ENCODE data around the gene EIF3C.
"Not testable (repeated sequence)": the region's sequence is repeated elsewhere in the genome, so short reads cannot be mapped to it uniquely, and the experiment has no call there.

The EIF3C gene

GRCh38 chr16:28711220-28712083 lies at the start of gene EIF3C:
TSS of gene EIF3C (plus strand) at chr16:28711464. CDS start at chr16:28711687, 223 bp downstream.
- DNase-seq, result not testable (repeated sequence)

GRCh38 chr16:28666264-28666663 lies 45.0 kb upstream of the EIF3C start:
- not testable (repeated sequence) for DNase-seq

DNA sequence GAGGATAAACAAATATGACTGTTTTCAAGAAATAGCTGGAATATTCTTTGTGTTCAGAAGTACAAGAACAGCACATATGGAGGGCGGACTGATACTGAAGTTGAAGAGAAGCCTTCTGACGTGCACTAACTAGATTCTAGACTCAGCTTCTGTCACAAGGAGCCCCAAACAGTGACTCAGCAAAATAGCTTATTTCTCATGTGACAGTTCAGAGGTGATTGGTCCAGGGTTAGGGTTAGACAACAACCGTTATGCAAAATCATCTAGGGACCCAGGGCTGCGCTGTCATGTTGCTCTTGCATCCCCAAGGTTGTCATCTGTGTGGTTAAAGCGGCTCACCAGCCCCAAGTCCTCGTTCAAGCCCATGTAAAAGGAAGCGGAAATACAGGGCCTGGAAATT lies 43.8 kb upstream of the EIF3C start:
- not testable (repeated sequence) for DNase-seq

DNA sequence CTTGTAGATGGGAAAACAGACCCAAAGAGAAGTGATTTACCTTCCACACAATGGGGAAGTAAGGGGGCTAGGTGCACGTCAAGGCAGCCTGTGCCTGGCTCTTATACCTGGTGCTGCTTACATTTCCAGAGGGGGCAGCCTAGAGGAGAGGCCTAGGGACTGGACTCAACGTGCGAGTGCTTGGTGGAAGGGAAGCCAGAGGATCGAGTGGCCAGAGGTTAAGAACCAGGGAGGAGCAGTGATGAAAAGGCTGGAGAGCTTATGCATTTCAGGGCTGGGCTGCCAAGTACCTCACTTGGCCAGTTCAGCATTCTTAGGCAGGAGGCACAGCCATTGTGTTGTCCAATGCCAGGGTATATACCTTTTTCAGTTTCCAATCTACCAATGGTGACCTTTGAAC lies 43.1 kb upstream of the EIF3C start:
- DNase-seq, result not testable (repeated sequence)

GRCh38 chr16:28688327-28688952 lies 22.8 kb upstream of the EIF3C start:
- not testable (repeated sequence) for DNase-seq

DNA sequence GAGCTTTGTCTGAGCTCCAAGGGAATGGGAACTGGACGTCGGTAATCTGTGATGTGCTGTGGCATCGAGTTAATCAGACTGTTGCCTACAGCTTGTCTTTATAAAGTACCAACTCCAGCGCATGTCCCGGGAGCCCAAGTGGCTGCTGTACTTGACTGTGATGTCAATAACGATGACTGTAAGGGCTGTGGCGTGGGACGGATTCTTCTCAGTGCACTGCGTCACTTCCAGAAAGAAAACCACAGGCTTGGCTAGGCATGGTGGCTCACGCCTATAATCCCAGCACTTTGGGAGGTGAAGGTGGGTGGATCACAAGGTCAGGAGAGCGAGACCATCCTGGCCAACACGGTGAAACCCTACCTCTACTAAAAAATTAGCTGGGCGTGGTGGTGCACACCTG lies 21.8 kb upstream of the EIF3C start:
- DNase-seq, result not testable (repeated sequence)

GRCh38 chr16:28691722-28692121 lies 19.5 kb upstream of the EIF3C start:
- DNase-seq, result not testable (repeated sequence)

DNA sequence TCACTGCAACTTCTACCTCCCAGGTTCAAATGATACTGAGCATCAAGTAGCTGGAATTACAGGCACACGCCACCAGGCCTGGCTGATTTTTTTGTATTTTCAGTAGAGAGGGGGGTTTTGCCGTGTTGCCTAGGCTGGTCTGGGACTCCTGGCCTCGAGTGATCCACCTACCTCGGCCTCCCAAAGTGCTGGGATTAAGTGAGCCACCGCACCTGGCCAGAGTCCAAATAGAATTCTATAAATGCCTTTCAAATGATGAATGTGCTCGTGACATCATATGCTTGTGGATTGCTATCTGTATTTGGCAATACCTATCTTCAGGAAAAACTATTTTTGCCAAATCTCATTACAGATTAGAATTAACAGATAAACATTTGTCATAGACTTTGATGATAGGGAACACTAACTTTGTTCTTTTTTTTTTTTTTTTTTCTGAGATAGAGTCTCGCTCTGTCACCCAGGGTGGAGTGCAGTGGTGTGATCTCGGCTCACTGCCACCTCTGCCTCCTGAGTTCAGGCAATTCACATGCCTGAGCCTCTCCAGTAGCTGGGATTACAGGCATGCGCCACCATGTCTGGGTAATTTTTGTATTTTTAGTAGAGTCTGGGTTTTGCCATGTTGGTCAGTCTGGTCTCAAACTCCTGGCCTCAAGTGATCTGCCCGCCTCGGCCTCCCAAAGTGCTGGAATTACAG lies 17.9 kb upstream of the EIF3C start:
- DNase-seq, result not testable (repeated sequence)

- not testable (repeated sequence) for DNase-seq
These were observed 11.5 kb upstream of the EIF3C start for GRCh38 chr16:28699792-28700191.

- DNase-seq, result not testable (repeated sequence)
These were observed 10.9 kb upstream of the EIF3C start for GRCh38 chr16:28700349-28700748.

DNA sequence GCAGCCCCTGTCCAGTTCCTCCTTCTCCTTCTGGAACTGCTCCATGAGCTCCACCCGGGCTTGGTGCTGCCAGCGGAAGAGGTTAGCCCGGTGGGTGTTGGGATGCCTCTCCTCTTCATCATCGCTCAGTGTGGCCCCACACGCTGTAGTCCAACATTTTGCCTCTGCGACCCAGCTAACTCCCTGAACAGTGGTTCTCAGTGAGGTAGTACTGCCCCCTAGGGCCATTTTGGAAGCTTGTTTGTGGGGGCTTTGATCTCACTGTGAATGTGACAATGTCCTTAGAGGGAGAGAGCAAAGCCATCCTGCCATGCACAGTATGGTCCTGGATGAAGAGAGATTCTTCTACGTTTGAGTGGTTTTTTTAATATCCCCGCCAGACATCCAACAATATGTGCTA lies 9.9 kb upstream of the EIF3C start:
- DNase-seq, result not testable (repeated sequence)

DNA sequence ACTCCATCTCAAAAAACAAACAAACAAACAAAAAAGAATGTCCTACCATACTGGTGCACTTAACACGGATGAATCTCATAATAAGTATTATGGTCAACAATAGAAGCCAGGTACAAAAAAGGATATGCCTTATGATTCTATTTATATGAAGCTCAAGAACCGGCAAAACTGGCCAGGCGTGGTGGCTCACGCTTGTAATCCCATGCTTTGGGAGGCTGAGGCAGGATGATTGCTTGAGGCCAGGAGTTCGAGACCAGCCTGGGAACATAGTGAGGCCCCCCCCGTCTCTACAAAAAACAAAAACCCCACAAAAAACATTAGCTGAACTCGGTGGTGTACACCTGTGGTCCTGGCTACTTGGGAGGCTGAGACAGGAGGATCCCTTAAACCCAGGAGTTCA lies 7.0 kb upstream of the EIF3C start:
- not testable (repeated sequence) for DNase-seq

DNA sequence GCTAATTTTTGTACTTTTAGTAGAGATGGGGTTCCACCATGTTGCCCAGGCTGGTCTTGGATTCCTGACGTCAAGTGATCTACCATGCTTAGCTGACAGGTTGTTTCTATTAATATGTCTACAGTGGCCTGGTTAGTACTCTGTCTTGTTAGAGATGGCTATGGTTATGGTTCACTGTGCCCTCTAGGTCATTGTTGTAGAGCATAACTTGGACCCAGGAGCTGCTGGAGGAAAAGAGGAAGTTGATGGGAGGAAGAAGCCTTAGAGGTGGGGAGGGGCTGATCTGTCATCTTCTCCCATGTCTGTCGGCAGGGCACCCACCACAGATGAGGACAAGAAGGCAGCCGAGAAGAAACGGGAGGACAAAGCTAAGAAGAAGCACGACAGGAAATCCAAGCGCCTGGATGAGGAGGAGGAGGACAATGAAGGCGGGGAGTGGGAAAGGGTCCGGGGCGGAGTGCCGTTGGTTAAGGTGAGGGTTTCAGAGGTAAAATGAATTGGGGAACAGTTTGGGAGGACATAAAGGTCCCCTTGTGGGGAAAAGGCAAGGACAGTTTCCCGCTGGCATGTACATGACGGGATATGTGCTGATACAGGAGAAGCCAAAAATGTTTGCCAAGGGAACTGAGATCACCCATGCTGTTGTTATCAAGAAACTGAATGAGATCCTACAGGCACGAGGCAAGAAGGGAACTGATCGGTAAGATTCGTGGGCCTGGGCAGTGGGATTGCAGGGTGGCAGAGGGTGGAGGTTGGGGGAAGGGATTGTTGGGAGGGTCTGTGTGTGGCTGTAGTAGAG lies 11.8 kb downstream of the EIF3C start:
- DNase-seq, result not testable (repeated sequence)

GRCh38 chr16:28731253-28731652 lies 20.0 kb downstream of the EIF3C start:
- DNase-seq, result not testable (repeated sequence)

- not testable (repeated sequence) for DNase-seq
These were observed 21.3 kb downstream of the EIF3C start for GRCh38 chr16:28732455-28733124.

DNA sequence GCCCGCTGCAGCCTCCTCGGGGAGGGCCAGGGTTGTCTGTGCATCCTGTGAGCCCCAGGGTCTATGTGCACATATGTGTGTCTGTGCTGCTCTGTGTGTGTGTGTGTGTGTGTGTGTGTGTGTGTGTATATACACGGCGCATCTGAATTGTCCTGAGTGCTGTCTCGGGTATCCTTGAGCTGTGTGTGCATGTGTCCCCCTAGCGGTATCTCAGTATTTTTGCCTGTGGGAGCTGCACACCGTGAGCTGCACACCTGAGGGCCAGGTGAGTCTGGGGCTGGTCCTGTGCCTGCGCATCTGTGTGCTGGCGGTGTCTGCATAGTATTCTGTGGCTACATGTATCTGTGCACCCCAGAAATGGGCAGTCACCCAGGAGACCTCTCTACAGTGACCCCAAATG lies 28.5 kb downstream of the EIF3C start:
- DNase-seq, result not testable (repeated sequence)

GRCh38 chr16:28740631-28741030 lies 29.4 kb downstream of the EIF3C start:
- DNase-seq, result not testable (repeated sequence)

GRCh38 chr16:28741295-28741694 lies 30.0 kb downstream of the EIF3C start:
- DNase-seq, result not testable (repeated sequence)

DNA sequence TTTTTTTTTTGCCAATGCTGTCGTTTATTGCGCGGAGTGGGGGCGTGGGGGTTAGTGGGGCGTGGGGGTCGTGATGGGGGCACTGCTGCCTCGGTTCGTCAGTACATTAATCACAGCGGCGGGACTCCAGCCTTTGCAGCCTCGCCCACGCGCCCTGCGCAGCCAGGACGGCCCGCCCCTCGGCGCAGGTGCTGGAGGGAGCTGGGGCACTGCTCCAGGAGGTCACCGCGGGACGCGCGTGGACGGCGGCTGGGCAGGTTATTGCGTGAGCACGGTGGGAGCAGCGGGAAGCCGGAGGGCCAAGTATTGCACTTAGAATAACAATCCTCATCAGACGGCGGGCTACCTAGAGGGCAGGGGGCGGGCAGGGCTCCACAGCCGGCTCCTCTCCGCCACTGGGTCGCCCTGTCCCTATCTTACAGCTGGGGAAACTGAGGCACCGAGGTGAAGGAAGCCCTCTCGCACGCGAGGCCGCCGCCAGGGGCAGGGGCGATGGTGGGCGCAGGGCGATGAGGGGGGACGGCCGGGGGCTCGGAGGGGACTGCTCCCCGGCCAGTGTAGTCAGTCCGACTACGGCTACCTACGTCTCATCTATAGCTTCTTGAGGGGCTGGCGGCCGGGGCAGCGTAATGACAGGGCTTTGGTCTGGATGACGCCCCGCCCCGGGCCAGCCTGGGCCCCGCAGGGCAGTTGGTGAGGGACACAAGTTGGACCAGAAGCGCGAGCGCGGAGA lies 35.5 kb downstream of the EIF3C start:
- DNase-seq, result not testable (repeated sequence)

GRCh38 chr16:28749997-28750465 lies 38.8 kb downstream of the EIF3C start:
- not testable (repeated sequence) for DNase-seq

GRCh38 chr16:28750469-28751067 lies 39.3 kb downstream of the EIF3C start:
- not testable (repeated sequence) for DNase-seq
